ENCODE results near the gene PTBP1.
A peak's percentile ranks its signal among the peaks of the same experiment; 100 is the strongest.
"Not testable (repeated sequence)": the region's sequence is repeated elsewhere in the genome, so short reads cannot be mapped to it uniquely, and the experiment has no call there.

The PTBP1 gene

GRCh38 chr19:812049-812746 lies 14.9 kb downstream of the PTBP1 start:
- no peak for DNase-seq

GRCh38 chr19:812747-813218 lies 15.5 kb downstream of the PTBP1 start:
- DNase-seq: no peak

DNA sequence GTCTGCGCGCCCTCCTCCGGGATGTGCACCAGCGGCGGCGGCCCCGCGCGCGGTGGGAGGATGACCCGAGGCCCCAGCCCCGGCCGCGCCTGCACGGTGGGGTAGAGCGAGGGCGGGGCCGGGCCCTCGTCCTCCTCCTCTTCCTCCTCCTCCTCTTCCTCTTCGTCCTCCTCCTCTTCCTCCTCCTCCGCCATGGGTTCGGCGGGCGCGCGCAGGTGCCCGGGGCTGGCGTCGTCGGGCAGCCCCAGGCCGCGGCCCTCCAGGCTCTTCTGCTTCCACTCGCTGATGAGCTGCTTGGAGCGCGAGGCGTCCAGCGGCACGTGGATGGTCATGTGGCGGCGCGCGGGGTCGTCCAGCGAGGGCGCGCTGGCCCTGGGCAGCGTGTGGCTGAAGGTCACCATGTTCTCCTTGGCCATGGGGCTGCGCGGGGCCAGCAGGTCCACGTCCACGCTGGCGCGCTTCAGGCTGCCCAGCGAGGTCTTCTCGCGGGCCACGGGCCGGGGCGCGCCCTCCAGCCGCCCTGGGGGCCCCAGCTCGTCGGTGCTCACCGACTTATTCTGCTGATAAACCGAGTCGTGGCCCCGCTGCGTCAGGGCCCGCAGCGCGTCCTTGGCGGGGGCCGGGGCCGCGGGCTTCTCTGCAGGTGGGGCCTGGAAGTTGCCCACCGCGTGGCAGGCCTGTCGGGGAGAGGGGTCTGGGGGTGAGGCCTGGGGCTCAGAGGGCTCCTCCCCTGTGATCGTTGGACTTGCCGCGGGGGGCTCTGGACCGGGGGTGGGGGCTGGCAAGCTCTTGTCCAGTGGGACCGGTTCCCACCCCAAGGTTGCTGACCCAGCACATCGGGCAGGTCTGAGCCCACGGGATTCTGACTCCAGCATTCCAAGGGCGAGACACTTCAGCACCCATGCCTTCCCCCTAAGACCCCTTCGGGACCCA lies 16.2 kb downstream of the PTBP1 start:
- no peak for DNase-seq

GRCh38 chr19:814152-815078 lies 17.2 kb downstream of the PTBP1 start:
- no peak for DNase-seq

- no peak for DNase-seq
Measured at GRCh38 chr19:815079-815774, 18.0 kb downstream of the PTBP1 start.

DNA sequence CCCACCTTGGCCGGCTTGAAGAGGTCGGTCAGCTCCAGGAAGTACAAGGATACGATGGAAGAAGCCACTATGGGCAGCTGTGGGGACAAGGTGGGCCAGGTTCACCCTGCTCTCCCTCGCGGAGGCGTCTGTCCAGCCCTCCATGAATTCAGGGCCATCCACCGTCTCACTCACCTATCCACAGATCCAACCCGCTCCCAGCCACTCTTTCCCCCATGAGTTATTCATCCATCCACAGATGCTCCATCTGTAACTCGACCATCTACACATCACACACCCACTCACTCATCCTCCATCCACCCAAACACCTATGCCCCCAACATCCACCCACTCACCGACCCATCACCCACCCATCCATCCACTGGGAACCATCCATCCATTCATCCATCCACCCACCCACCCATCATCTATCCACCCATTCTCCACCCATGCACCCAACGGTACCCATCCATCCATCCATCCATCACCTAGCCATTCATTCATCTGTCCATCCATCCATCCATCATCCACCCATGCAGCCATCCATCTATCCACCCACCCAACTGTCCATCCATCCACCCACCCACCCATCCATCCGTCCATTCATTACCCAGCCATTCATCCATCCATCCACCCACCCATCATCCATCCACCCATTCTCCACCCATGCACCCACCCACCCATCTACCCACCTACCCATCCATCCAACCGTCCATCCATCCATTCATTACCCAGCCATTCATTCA lies 18.7 kb downstream of the PTBP1 start:
- no peak for DNase-seq

GRCh38 chr19:816500-816857 lies 19.2 kb downstream of the PTBP1 start:
- DNase-seq: no peak

GRCh38 chr19:820212-820611 lies 23.0 kb downstream of the PTBP1 start:
- not testable (repeated sequence) for DNase-seq

DNA sequence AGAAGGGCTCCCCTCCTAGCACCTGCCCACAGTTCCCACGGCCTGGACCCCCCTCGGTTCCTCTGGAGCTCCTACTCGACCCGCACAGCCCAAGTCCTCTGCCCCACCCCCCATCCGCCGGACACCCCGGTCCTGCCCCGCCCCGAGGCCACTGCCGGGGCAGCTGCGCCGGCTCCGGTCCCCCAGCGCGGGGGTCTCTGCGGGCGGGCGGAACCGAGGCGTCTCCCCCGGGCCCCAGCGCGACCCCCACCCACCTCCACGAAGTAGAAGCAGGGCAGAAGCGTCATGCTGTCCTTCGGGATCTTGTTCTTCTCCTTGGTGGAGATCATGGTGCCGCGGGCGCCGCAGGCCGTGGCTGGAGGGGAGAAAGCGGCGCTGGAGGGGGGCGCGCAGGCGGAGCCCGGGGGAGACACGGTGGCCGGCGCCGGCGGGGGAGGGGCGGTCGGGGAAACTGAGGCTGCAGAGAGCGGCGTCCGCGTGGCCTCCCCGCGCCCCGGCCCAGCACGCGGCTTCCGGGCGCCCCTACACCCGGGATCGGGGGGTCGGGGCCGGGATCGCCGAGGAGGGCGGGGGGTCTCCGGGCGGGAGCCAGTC lies 24.1 kb downstream of the PTBP1 start:
- DNase-seq: no peak

DNA sequence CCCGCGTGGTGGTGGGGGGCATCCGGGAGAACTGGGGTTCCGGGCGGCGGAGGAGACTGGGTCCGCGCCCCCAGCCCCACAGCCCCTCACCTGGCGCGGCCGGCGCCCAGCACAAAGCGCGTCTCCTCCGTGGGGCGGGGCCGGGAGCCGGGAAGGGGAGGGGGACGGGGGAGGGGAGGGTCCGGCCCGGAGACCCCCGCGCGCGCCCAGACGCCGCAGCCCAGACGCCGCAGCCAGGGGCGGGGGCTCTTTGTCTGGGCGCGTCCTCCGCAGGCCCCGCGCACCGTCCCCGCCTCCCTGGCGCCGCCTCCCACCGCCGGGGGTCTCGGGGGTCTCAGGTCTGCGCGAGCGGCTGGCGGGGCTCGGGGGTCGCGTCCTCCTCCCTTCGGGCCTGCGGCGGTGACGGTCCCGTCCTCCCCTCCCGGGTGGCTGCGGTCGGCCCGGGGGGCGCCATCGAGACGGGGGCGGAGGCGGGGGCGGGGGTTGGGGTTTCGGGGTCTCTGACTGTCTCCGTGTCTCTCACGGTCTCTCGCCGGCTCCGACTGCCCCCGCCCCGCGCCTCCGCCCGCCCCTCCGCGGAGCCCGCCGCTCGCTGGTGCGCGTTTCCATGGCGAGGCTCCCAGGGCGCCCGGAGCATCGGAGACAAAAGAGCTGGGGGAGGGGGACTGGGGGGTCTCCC lies 24.7 kb downstream of the PTBP1 start, which contains the start of gene PLPPR3:
Gene PLPPR3, minus strand, starts transcription at position 131 of the 679 bp plus-strand sequence. CDS start 396 bp downstream, outside the sequence.
- DNase-seq: peak; percentile 13

DNA sequence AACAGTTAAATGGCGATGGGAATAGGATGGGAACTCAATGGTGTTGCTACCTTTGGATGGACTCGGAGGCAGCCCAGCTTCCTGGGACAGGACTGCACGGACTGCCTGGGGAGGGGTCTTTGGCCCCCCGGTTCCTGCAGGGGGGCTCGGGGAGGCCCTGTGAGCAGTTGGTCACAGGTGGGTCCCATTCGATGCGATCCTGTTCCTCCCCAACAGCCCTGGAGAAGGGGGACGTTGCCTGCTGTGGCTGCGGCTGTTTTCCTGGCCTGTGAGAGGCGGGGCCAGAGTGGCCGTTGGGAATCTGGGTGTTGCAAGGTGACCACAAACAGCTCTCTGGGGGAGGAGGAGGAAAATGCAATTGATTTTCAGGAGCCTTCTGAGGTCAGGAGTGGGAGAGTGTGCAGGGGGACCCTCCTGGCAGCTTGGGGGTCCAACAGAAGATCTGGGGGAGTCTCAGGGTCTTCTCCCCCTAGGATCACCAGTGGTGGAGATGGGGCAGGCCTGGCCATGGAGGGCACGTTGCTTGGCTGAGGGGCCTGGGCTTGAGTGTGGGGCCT lies 26.4 kb downstream of the PTBP1 start:
- DNase-seq: no peak

DNA sequence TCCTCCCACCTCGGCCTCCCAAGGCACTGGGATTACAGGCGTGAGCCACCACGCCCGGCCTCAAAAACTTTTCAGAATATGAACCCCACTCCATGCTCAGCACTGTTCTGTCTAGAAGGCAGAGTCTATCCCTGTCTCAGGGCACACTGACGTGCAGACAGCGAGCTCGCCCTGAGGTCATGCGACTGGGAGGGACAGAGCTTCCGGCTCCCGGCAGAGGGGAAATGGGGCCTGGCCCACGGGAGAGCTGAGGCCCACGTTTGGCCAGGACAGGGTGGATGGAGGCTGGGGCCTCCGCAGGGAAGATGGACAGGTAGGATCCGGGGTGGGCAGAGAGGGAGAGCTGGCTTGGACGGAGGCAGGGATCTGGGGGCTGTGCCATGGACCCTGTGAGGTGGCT lies 27.6 kb downstream of the PTBP1 start:
- no peak for DNase-seq

DNA sequence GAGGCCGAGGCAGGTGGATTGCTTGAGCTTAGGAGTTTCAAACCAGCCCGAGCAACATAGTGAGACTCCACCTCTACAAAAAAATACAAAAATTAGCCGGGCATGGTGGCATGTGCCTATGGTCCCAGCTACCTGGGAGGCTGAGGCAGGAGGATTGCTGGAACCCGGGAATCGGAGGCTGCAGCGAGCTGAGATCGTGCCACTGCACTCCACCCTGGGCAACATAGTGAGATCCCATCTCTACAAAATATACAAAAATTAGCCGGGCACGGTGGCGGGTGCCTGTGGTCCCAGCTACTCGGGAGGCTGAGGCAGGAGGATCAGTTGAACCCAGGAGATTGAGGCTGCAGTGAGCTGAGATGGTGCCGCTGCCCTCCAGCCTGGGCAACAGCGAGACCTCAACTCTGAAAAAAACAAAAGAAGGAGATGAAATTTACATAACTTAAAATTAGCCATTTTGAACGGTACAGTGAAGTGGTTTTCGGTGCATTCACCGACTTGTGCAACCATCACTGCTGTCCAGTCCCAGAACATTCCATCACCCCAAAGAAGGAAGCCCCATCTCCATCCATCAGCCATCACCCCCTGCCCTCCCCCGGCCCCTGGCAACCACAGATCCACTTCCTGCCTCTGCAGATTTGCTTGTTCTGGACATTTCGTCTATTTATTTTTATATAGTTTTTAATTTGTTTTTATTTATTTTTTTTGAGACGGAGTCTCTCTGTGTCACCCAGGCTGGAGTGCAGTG lies 28.8 kb downstream of the PTBP1 start:
- no peak for DNase-seq

- no peak for DNase-seq
Measured at GRCh38 chr19:827314-827709, 30.1 kb downstream of the PTBP1 start.

DNA sequence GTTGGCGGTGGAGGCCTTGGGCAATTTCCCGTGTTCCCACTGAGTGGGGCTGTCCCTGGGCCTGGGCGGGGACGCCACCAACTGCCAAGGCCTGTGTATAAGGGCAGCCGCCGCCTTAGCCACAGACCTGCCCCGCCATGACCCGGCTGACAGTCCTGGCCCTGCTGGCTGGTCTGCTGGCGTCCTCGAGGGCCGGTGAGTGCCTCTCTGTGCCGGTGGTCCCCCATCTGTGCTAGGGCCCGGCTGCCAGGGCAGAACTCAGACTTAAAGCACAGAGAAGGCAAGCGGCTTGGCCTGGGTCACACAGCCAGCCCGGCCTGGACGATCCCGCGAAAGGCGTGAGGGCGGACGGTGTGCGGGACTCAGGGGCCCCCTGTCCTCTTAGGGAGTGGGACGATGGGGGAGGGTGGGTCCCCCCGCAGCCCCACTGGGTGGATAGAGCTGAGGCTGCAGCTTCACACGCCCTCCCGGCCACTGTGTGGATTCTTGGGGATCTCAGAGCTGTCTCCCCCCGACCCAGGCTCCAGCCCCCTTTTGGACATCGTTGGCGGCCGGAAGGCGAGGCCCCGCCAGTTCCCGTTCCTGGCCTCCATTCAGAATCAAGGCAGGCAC lies 30.6 kb downstream of the PTBP1 start, which contains the start of gene AZU1:
Gene AZU1, plus strand, starts transcription at position 128 of the 612 bp plus-strand sequence. Its CDS starts 10 bp downstream, at position 138.
- no peak for DNase-seq

DNA sequence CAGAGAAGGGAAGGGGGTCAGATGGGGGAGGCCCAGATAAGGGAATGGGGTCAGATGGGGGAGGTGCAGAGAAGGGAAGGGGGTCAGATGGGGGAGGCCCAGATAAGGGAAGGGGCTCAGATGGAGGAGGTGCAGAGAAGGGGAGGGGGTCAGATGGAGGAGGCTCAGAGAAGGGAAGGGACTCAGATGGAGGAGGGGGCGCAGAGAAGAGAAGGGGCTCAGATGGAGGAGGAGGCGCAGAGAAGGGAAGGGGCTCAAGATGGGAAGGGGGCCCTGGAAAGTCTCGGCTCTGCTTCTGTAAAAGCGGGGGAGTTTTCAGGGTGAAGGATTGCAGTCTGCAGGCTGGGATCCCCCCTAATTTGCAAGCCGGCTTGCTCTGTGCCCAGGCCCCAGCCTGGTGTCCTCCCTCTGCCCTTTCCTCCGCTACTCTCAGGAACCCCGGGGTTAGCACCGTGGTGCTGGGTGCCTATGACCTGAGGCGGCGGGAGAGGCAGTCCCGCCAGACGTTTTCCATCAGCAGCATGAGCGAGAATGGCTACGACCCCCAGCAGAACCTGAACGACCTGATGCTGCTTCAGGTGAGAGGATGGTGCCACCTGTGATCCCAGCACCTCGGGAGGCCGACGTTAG lies 32.0 kb downstream of the PTBP1 start:
- no peak for DNase-seq

DNA sequence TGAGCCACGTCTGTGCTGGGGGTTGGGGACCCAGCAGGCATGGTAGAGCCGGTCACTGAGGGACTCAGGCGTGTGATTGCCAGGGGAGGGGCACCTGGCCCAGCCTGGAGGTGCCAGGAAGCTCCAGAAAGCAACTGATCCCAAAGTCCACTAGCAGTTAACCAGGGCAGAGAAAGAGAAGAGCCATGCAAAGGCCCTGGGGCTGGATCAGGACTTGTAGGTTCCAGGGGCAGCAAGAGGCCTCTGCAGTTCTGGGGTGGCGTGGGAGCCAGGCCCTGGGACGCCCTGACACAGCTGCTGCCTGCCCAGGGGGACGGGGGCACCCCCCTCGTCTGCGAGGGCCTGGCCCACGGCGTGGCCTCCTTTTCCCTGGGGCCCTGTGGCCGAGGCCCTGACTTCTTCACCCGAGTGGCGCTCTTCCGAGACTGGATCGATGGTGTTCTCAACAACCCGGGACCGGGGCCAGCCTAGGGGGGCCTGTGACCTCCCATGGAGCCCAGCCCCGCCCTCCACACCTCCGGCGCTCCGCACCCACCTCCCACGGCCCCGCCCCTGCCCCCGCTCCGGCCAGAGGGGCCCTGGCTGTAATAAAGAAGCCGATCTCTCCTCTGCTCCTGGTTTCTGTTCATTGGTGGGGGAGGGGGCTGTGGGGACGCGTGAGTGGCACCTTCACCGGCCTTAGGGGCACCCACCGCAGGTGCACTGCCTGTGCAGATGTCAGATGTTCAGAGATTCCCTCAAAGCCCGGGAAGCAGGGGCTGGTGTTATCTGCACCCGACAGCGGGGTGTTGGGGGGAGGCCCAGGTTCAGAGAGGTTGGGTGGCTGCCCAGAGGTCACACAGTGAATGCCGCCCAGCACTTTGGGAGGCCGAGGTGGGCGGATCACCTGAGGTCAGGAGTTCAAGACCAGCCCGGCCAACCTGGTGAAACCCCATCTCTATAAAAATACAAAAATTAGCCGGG lies 34.4 kb downstream of the PTBP1 start:
- DNase-seq: no peak
